HEK293 (cell line): ENCODE results near the gene TBX6.

Experiments used
- CTCF ChIA-PET: fragments of 350-600 bp; formaldehyde crosslinking; extraction: SDS; loops from one replicate; lab custom pipeline; 2021; ENCODE audit warnings: antibody characterized with exemption; lab: Yijun Ruan, JAX
- POLR2A ChIA-PET: fragments of 300-600 bp; formaldehyde crosslinking; extraction: SDS; loops from one replicate; lab custom pipeline; 2020; ENCODE audit warnings: antibody characterized with exemption, inconsistent platforms; lab: Yijun Ruan, JAX
- H3K27ac ChIP-seq: fragments of 200-500 bp; sonication (Bioruptor generic); 2 replicates; pipeline ENCODE4 v1.5.1; 2014; ENCODE audit warnings: low read depth, low read length, control low read depth, inconsistent platforms; ENCODE audit errors: extremely low read depth
- H3K36me3 ChIP-seq, 2 experiments: fragments of 200-500 bp in 1 of 2; sonication (Bioruptor generic) in 1 of 2; 1 replicate in 1 of 2; 2 replicates in 1 of 2; pipeline ENCODE4 v1.5.1; 2014 to 2017; ENCODE audit warnings: inconsistent platforms in 2 of 2, low read length in 2 of 2; ENCODE audit not compliant: control insufficient read depth in 2 of 2, insufficient read depth in 1 of 2
- H3K4me1 ChIP-seq: fragments of 200-500 bp; sonication (Bioruptor generic); 2 replicates; pipeline ENCODE4 v1.5.1; 2014; ENCODE audit warnings: mild to moderate bottlenecking, low read length, inconsistent platforms; ENCODE audit not compliant: control insufficient read depth, insufficient read depth
- H3K4me3 ChIP-seq: 2 replicates; pipeline ENCODE4 v1.5.1; 2011; ENCODE audit warnings: low read depth, mild to moderate bottlenecking, control low read depth, low read length, moderate library complexity
- H3K9me3 ChIP-seq: fragments of 200-500 bp; sonication (Bioruptor generic); 2 replicates; pipeline ENCODE4 v1.5.1; 2014; ENCODE audit warnings: low read depth, low read length, inconsistent platforms; ENCODE audit not compliant: control insufficient read depth, insufficient read depth
- ZBTB49 ChIP-seq: fragments of 450-650 bp; formaldehyde crosslinking; IDR thresholded peaks from 2 replicates; pipeline ENCODE4 v1.5.1; 2016; ENCODE audit warnings: missing biosample characterization, missing genetic modification characterization, low read depth
- ZBTB8A ChIP-seq: fragments of 450-650 bp; formaldehyde crosslinking; IDR thresholded peaks from 2 replicates; pipeline ENCODE4 v1.5.1; 2016; ENCODE audit warnings: missing biosample characterization, missing genetic modification characterization
- ZFP69B ChIP-seq: fragments of 450-650 bp; formaldehyde crosslinking; IDR thresholded peaks from 2 replicates; pipeline ENCODE4 v1.5.1; 2016; ENCODE audit warnings: missing biosample characterization, missing genetic modification characterization
- ZNF10 ChIP-seq: fragments of 450-650 bp; formaldehyde crosslinking; IDR thresholded peaks from 2 replicates; pipeline ENCODE4 v1.5.1; 2017; ENCODE audit warnings: missing biosample characterization, missing genetic modification characterization
- ZNF214 ChIP-seq: fragments of 450-650 bp; formaldehyde crosslinking; IDR thresholded peaks from 2 replicates; pipeline ENCODE4 v1.5.1; 2017; ENCODE audit warnings: missing biosample characterization, mild to moderate bottlenecking, missing genetic modification characterization, borderline replicate concordance
- ZNF221 ChIP-seq: fragments of 450-650 bp; formaldehyde crosslinking; IDR thresholded peaks from 2 replicates; pipeline ENCODE4 v1.5.1; 2017; ENCODE audit warnings: missing biosample characterization, missing genetic modification characterization, borderline replicate concordance
- ZNF248 ChIP-seq: fragments of 450-650 bp; formaldehyde crosslinking; IDR thresholded peaks from 2 replicates; pipeline ENCODE4 v1.5.1; 2017; ENCODE audit warnings: missing biosample characterization, missing genetic modification characterization
- ZNF26 ChIP-seq: fragments of 450-650 bp; formaldehyde crosslinking; IDR thresholded peaks from 2 replicates; pipeline ENCODE4 v1.5.1; 2016; ENCODE audit warnings: missing biosample characterization, missing genetic modification characterization
- ZNF473 ChIP-seq: fragments of 450-650 bp; formaldehyde crosslinking; IDR thresholded peaks from 2 replicates; pipeline ENCODE4 v1.5.1; 2017; ENCODE audit warnings: missing biosample characterization, missing genetic modification characterization
- ZNF521 ChIP-seq: fragments of 450-650 bp; formaldehyde crosslinking; IDR thresholded peaks from 2 replicates; pipeline ENCODE4 v1.5.1; 2017; ENCODE audit warnings: missing biosample characterization, mild to moderate bottlenecking, missing genetic modification characterization
- ZNF626 ChIP-seq: fragments of 450-650 bp; sonication (Bioruptor Pico); formaldehyde crosslinking; IDR thresholded peaks from 2 replicates; pipeline ENCODE4 v1.5.1; 2018; ENCODE audit warnings: missing biosample characterization, missing genetic modification characterization, inconsistent platforms
- ZNF658 ChIP-seq: fragments of 450-650 bp; formaldehyde crosslinking; IDR thresholded peaks from 2 replicates; pipeline ENCODE4; 2016; ENCODE audit warnings: missing biosample characterization, missing genetic modification characterization
- TF ChIP-seq, protein P1 (sequence below): fragments of 450-650 bp; formaldehyde crosslinking; IDR thresholded peaks from 2 replicates; pipeline ENCODE4 v1.5.1; 2017; ENCODE audit warnings: missing biosample characterization, mild to moderate bottlenecking, missing genetic modification characterization, moderate library complexity
- TF ChIP-seq, protein P2 (sequence below): fragments of 450-650 bp; formaldehyde crosslinking; conservative IDR thresholded peaks from 2 replicates; pipeline ENCODE4 v1.5.1; 2016; ENCODE audit warnings: low read depth, missing biosample characterization, missing genetic modification characterization
- TF ChIP-seq, protein P3 (sequence below): fragments of 450-650 bp; formaldehyde crosslinking; IDR thresholded peaks from 2 replicates; pipeline ENCODE4 v1.5.1; 2016; ENCODE audit warnings: missing biosample characterization, missing genetic modification characterization

Gene TBX6

GRCh38 chr16:30114411-30114810, 22.7 kb upstream of the TBX6 start:
- ChIA-PET CTCF (interaction anchor here (0.6 to 6.1 kb wide), 5 partner anchors 9 to 494 kb away, joined by 3 to 38 read pairs (median 5); partner anchors contain the start of gene TBX6), POLR2A (interaction anchor here (0.6 kb wide), 1 partner anchor 264 kb away, joined by 5 read pairs; no protein-coding TSS in a partner anchor)
- H3K4me1 ChIP-seq: no peaks in the 10 kb centered on the region
- H3K27ac ChIP-seq: no peak overlapping the region
- no peaks in the 10 kb centered on the region for H3K9me3 ChIP-seq
- H3K4me3 ChIP-seq: no peak overlapping the region
- H3K36me3 ChIP-seq: peaks cover 4 to 82% of the 10 kb centered on the region in 2 experiments; a peak in 2 of 3 replicates
- TF ChIP-seq ZNF626: no peak
- TF ChIP-seq, protein P1, sequence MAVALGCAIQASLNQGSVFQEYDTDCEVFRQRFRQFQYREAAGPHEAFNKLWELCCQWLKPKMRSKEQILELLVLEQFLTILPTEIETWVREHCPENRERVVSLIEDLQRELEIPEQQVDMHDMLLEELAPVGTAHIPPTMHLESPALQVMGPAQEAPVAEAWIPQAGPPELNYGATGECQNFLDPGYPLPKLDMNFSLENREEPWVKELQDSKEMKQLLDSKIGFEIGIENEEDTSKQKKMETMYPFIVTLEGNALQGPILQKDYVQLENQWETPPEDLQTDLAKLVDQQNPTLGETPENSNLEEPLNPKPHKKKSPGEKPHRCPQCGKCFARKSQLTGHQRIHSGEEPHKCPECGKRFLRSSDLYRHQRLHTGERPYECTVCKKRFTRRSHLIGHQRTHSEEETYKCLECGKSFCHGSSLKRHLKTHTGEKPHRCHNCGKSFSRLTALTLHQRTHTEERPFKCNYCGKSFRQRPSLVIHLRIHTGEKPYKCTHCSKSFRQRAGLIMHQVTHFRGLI: no peak
- no peak for TF ChIP-seq ZNF658 (tag by site-specific recombination)

DNA sequence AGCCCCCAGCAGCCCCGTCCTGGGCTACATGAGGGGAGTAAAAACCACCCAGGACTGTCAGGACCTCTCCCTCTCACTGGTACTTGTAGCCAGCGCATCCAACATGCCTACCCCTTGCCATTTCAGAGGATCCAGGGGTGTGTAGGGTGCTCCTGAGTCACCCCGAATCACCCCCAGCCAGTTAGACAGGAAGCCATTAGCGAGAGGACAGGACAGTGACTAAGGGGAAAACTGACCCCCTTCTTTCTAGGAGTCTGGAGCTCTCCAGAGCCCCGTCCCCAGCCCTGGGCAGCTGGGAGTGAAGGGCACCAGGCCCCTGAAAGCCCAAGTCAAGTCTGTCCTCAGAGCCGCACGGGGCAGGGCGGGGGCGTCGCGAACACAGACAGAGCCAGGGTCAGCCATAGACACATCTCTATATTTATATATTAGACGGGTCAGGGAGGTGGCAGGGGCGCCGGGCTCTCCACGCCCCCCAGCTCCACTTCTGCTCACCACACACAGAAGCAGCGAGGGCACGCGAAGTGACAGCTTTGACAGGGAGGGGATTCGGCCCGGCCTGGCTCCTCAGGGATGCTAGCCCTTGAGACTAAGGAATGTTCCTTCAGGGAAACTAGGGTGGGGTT, 22.1 kb upstream of the TBX6 start:
- peaks cover 4 to 77% of the 10 kb centered on the region in 2 experiments; a peak in 2 of 3 replicates for H3K36me3 ChIP-seq
- no peaks in the 10 kb centered on the region for H3K9me3 ChIP-seq
- no peak overlapping the region for H3K4me3 ChIP-seq
- H3K27ac ChIP-seq: no peak overlapping the region
- POLR2A ChIA-PET: no interaction called here
- no peaks in the 10 kb centered on the region for H3K4me1 ChIP-seq
- CTCF ChIA-PET: interaction anchor here (0.6 to 6.1 kb wide), 9 partner anchors 7 to 495 kb away, joined by 3 to 38 read pairs (median 5); partner anchors contain the start of gene TBX6
- TF ChIP-seq ZNF248 (no peak), ZBTB8A (tag by site-specific recombination) (peak; percentile 11; the same call in 1 of the 2 replicates), ZNF521 (tag by site-specific recombination) (no peak), ZBTB49 (tag by site-specific recombination) (no peak), ZNF26 (no peak), ZNF221 (no peak)

DNA sequence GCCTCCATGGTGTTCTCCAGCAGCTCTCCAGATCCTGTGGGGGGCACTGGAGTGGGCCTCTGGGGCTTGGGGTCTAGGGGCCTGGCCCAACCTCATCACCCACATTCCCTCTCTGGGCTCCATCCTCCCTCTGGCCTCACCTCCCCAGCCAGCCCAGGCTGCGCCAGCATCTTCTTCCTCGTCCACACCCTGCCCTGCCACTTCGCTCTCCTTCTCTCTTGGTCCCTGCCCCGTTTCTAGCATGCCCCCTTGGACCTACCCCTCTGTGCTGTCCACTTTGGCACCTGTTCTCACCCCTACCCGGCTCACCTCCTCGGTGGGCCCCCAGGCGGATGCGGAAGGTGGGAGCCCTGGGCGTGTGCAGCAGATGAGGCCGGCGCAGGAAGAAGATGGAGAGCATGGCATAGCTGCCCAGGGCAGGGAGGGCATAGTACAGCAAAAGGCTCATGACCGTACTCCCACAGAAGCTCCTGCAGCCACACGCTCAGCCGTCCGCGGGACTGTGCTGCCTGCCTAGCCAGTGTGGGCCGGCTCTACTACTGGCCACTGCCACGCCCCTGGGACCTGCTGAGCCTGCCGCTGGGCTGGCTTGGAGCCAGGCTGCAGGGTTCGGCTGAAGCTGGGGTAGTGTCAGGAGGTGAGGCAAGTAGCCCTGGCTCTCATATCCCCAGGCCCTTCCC, 21.4 kb upstream of the TBX6 start, which contains the start of gene GDPD3:
TSS of gene GDPD3 (minus strand) at position 507 of the 680 bp plus-strand sequence. CDS start at position 448, 59 bp downstream.
- Histone ChIP-seq H3K4me1 (no peaks in the 10 kb centered on the region), H3K9me3 (no peaks in the 10 kb centered on the region), H3K4me3 (no peak within 1 kb of the TSS), H3K27ac (no peak within 1 kb of the TSS), H3K36me3 (peaks cover 4 to 75% of the 10 kb centered on the region in 2 experiments; a peak in 2 of 3 replicates)
- POLR2A ChIA-PET: no interaction called here
- CTCF ChIA-PET: interaction anchor here (0.6 to 6.1 kb wide), 14 partner anchors 8 to 398 kb away, joined by 3 to 38 read pairs (median 4); partner anchors contain the start of gene TBX6
- TF ChIP-seq ZNF10 (tag by site-specific recombination) (no peak), ZFP69B (tag by site-specific recombination) (no peak), ZNF473 (tag by site-specific recombination) (no peak), ZNF214 (tag by site-specific recombination) (no peak)
- TF ChIP-seq, protein P2, sequence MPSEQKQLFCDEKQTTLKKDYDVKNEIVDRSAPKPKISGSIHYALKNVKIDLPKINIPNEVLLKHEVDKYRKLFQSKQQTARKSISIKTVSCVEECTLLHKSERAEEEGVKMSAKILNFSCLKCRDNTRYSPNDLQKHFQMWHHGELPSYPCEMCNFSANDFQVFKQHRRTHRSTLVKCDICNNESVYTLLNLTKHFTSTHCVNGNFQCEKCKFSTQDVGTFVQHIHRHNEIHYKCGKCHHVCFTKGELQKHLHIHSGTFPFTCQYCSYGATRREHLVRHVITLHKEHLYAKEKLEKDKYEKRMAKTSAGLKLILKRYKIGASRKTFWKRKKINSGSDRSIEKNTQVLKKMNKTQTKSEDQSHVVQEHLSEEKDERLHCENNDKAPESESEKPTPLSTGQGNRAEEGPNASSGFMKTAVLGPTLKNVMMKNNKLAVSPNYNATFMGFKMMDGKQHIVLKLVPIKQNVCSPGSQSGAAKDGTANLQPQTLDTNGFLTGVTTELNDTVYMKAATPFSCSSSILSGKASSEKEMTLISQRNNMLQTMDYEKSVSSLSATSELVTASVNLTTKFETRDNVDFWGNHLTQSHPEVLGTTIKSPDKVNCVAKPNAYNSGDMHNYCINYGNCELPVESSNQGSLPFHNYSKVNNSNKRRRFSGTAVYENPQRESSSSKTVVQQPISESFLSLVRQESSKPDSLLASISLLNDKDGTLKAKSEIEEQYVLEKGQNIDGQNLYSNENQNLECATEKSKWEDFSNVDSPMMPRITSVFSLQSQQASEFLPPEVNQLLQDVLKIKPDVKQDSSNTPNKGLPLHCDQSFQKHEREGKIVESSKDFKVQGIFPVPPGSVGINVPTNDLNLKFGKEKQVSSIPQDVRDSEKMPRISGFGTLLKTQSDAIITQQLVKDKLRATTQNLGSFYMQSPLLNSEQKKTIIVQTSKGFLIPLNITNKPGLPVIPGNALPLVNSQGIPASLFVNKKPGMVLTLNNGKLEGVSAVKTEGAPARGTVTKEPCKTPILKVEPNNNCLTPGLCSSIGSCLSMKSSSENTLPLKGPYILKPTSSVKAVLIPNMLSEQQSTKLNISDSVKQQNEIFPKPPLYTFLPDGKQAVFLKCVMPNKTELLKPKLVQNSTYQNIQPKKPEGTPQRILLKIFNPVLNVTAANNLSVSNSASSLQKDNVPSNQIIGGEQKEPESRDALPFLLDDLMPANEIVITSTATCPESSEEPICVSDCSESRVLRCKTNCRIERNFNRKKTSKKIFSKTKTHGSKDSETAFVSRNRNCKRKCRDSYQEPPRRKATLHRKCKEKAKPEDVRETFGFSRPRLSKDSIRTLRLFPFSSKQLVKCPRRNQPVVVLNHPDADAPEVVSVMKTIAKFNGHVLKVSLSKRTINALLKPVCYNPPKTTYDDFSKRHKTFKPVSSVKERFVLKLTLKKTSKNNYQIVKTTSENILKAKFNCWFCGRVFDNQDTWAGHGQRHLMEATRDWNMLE (tag by site-specific recombination): no peak
- TF ChIP-seq, protein P3, sequence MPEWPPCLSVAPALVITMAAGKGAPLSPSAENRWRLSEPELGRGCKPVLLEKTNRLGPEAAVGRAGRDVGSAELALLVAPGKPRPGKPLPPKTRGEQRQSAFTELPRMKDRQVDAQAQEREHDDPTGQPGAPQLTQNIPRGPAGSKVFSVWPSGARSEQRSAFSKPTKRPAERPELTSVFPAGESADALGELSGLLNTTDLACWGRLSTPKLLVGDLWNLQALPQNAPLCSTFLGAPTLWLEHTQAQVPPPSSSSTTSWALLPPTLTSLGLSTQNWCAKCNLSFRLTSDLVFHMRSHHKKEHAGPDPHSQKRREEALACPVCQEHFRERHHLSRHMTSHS (tag by site-specific recombination): no peak
